Right lobe of liver (tissue), 4 donors: Measurements from ENCODE around the gene AOAH.

Source experiments
- CTCF ChIP-seq, 4 donors: fragments of 200-600 bp in 3 of 4; fragments of 450-650 bp in 1 of 4; IDR thresholded peaks; one replicate each; pipeline versions ENCODE4 v1.5.1 to v1.8.0; 2016 to 2022; ENCODE audit warnings: antibody characterized with exemption in 4 of 4, mild to moderate bottlenecking in 2 of 4
- POLR2A ChIP-seq: fragments of 450-650 bp; IDR thresholded peaks from one replicate; pipeline ENCODE4 v1.6.1; 2017; ENCODE audit warnings: antibody characterized with exemption, mild to moderate bottlenecking
- donor health status: DM: no; HTN: no; CAD: no.
- donor health status: DM: no; HTN: no; CAD: no.
- donor health status: DM: no; HTN: yes; CAD: no.

- TF ChIP-seq CTCF (IDR thresholded peaks at IDR 0.05) (no peak), POLR2A (no peak)
These were observed 200.8 kb downstream of the AOAH start for GRCh38 chr7:36523371-36524101.
